Measurements from ENCODE around the gene RCL1. TPM values are rescaled to one million over a fixed set of nuclear protein-coding genes. Genes with fewer than 3 reads are reported as not detected.
A peak's percentile ranks its signal among the peaks of the same experiment; 100 is the strongest.
"Not testable (repeated sequence)": the region's sequence is repeated elsewhere in the genome, so short reads cannot be mapped to it uniquely, and the experiment has no call there.

The RCL1 gene, protein sequence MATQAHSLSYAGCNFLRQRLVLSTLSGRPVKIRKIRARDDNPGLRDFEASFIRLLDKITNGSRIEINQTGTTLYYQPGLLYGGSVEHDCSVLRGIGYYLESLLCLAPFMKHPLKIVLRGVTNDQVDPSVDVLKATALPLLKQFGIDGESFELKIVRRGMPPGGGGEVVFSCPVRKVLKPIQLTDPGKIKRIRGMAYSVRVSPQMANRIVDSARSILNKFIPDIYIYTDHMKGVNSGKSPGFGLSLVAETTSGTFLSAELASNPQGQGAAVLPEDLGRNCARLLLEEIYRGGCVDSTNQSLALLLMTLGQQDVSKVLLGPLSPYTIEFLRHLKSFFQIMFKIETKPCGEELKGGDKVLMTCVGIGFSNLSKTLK
- total RNA-seq = 27.7 TPM

GRCh38 chr9:4792572-4793458 lies at the start of gene RCL1:
Gene RCL1 (plus strand): TSS chr9:4792944. CDS start chr9:4793092, 148 bp downstream.
- no peaks in the 10 kb centered on the region for H3K27me3 ChIP-seq (ENCODE audit: insufficient read depth, low read length)
- peak within 1 kb of the TSS; percentile 76 for H3K4me3 ChIP-seq (ENCODE audit: low read length)
- H3K4me1 ChIP-seq (ENCODE audit: insufficient read depth, low read length) = peaks cover 34% of the 10 kb centered on the region
- no peaks in the 10 kb centered on the region for H3K9me3 ChIP-seq (ENCODE audit: low read depth, low read length)

DNA sequence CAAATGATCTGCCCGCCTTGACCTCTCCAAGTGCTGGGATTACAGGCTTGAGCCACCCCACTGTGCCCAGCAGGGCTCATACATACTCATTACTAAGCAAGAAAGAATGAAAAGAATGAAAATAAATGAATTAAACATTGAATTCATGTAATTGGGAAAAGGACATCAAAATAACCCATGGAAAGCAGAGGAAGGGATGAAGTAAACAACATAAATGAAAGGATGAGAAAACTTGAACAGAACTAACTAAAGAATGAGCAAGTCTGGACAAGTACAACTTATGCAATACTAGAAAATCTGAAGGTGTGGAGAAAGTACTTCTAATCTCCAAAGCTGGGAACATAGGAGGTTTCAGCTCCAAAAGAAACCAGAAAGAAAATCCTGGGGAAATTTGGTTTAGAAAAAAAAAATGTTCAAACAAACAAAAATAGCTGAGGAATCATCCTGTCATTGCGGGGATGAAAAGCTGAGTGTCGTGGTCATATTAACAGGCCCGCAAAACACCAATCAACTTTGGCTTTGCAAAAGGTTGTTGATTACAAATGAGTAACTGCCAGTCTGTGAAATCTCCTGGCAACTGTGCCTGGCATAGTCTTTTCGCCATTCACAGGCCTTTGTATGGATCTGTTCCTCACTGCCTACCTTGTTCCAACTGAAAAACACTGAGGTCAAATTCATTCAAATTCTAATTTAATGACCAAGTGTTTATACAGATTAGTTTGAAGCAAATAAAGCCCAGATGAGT lies 49.4 kb upstream of the RCL1 start:
- Histone ChIP-seq H3K27me3 (ENCODE audit: insufficient read depth, low read length) (no peaks in the 10 kb centered on the region), H3K4me3 (ENCODE audit: low read length) (no peak overlapping the region), H3K4me1 (ENCODE audit: insufficient read depth, low read length) (peaks cover 24% of the 10 kb centered on the region), H3K9me3 (ENCODE audit: low read depth, low read length) (no peaks in the 10 kb centered on the region)

- Histone ChIP-seq H3K9me3 (ENCODE audit: low read depth, low read length) (no peaks in the 10 kb centered on the region), H3K27me3 (ENCODE audit: insufficient read depth, low read length) (no peaks in the 10 kb centered on the region), H3K4me1 (ENCODE audit: insufficient read depth, low read length) (peaks cover 6% of the 10 kb centered on the region), H3K4me3 (ENCODE audit: low read length) (no peak overlapping the region)
These were observed 46.3 kb upstream of the RCL1 start for GRCh38 chr9:4746278-4747030.

- Histone ChIP-seq H3K4me3 (ENCODE audit: low read length) (no peak overlapping the region), H3K4me1 (ENCODE audit: insufficient read depth, low read length) (no peaks in the 10 kb centered on the region), H3K27me3 (ENCODE audit: insufficient read depth, low read length) (no peaks in the 10 kb centered on the region), H3K9me3 (ENCODE audit: low read depth, low read length) (no peaks in the 10 kb centered on the region)
These were observed 44.1 kb upstream of the RCL1 start for GRCh38 chr9:4748612-4749011.

DNA sequence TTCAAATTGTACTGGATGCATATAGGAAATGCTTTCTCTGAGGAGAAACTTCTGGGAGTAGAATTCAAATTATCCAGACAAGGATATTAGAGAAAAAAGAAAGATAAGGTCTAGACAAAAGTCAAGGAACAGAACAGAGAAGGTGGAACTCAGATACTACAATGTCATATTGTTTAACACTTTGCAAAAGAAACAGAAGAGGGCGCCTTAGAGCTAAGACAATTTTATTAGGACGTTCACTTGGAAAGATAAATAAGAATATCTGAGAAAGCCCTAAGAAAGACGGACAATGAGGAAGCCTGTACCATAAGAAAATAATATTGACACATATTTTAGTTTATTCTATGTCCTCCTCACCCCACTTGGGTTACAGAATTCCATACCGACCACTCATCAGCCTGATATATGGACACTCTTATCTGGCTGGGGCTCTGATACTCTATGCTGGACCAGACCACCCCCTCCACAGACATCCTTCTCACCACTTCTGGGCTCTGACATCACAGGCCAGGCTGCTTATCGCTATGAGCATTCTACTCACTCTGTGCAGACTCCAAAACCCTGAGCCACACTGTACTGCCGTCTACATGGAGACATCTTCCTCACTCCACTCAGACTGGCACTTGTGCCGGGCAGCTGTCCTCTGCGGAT lies 42.6 kb upstream of the RCL1 start:
- Histone ChIP-seq H3K9me3 (ENCODE audit: low read depth, low read length) (no peaks in the 10 kb centered on the region), H3K4me3 (ENCODE audit: low read length) (no peak overlapping the region), H3K4me1 (ENCODE audit: insufficient read depth, low read length) (peaks cover 9% of the 10 kb centered on the region), H3K27me3 (ENCODE audit: insufficient read depth, low read length) (no peaks in the 10 kb centered on the region)

GRCh38 chr9:4754530-4754929 lies 38.2 kb upstream of the RCL1 start:
- H3K4me1 ChIP-seq (ENCODE audit: insufficient read depth, low read length) = peaks cover 15% of the 10 kb centered on the region
- H3K4me3 ChIP-seq (ENCODE audit: low read length); H3K27me3 ChIP-seq (ENCODE audit: insufficient read depth, low read length); H3K9me3 ChIP-seq (ENCODE audit: low read depth, low read length): not testable (repeated sequence)

DNA sequence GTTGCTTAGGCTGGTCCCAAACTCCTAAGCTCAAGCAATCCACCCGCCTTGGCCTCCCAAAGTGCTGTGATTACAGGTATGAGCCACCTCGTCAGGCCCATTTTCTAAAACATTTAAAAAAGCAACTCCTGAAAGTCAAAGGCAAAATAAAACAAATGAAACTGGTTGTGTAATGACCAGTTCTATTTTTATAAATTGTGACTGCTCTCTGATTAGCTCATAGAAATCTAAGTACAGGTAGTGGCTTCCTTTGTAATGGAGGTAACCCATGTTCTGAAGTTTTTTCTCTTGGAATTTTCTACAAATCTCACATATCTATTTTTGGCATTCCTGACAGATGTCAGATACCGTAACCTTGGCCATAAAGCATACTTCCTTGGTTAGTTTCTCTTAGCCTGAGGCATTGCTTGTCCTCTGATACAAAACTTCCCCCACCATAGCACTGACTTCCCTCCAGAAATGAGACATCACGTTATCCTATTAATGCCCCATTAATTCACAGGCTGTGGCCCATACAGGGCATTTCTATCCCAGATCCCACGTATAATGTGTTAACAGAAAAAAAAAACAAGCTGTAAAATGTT lies 37.6 kb upstream of the RCL1 start:
- Histone ChIP-seq H3K4me1 (ENCODE audit: insufficient read depth, low read length) (peaks cover 21% of the 10 kb centered on the region), H3K4me3 (ENCODE audit: low read length) (no peak overlapping the region), H3K9me3 (ENCODE audit: low read depth, low read length) (no peaks in the 10 kb centered on the region), H3K27me3 (ENCODE audit: insufficient read depth, low read length) (no peaks in the 10 kb centered on the region)

- Histone ChIP-seq H3K4me1 (ENCODE audit: insufficient read depth, low read length) (peaks cover 33% of the 10 kb centered on the region), H3K9me3 (ENCODE audit: low read depth, low read length) (no peaks in the 10 kb centered on the region), H3K4me3 (ENCODE audit: low read length) (no peak overlapping the region), H3K27me3 (ENCODE audit: insufficient read depth, low read length) (no peaks in the 10 kb centered on the region)
These were observed 36.3 kb upstream of the RCL1 start for GRCh38 chr9:4756420-4756819.

- Histone ChIP-seq H3K27me3 (ENCODE audit: insufficient read depth, low read length) (no peaks in the 10 kb centered on the region), H3K4me1 (ENCODE audit: insufficient read depth, low read length) (peaks cover 49% of the 10 kb centered on the region), H3K9me3 (ENCODE audit: low read depth, low read length) (no peaks in the 10 kb centered on the region), H3K4me3 (ENCODE audit: low read length) (no peak overlapping the region)
These were observed 32.6 kb upstream of the RCL1 start for GRCh38 chr9:4760122-4760521.

DNA sequence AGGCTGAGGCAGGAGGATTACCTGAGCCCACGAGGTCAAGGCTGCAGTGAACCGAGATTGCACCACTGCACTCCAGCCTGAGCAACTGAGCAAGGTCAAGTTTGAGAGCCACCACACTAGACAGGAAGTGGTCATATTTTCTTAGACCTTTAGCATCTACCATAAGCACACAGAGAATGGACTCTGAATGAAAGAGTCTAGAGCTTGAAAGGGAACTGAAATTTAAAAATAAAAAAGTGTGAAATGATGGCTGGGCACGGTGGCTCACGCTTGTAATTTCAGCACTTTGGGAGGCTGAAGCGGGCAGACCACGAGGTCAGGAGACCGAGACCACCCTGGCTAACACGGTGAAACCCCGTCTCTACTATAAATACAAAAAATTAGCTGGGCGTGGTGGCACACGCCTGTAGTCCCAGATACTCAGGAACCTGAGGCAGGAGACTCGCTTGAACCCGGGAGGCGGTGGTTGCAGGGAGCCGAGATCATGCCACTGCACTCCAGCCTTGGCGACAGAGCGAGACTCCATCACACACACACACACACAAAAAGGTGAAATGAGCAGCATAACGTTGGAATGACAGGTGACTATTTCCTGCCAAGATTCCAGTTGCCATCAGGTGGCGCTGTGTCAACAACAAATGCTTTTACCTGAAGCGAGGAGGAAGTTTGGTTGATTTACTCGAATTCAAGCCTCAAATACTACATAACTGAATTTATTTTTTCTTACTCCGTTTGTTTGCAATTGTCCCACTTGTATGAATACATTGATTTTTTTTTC lies 30.4 kb upstream of the RCL1 start:
- H3K9me3 ChIP-seq (ENCODE audit: low read depth, low read length) = no peaks in the 10 kb centered on the region
- peaks cover 49% of the 10 kb centered on the region for H3K4me1 ChIP-seq (ENCODE audit: insufficient read depth, low read length)
- H3K27me3 ChIP-seq (ENCODE audit: insufficient read depth, low read length) = no peaks in the 10 kb centered on the region
- H3K4me3 ChIP-seq (ENCODE audit: low read length) = peak overlapping the region; percentile 10

GRCh38 chr9:4762886-4763541 lies 29.7 kb upstream of the RCL1 start:
- no peaks in the 10 kb centered on the region for H3K27me3 ChIP-seq (ENCODE audit: insufficient read depth, low read length)
- H3K4me1 ChIP-seq (ENCODE audit: insufficient read depth, low read length) = peaks cover 49% of the 10 kb centered on the region
- H3K4me3 ChIP-seq (ENCODE audit: low read length) = peak overlapping the region; percentile 10
- H3K9me3 ChIP-seq (ENCODE audit: low read depth, low read length) = no peaks in the 10 kb centered on the region

- Histone ChIP-seq H3K27me3 (ENCODE audit: insufficient read depth, low read length) (no peaks in the 10 kb centered on the region), H3K9me3 (ENCODE audit: low read depth, low read length) (no peaks in the 10 kb centered on the region), H3K4me3 (ENCODE audit: low read length) (no peak overlapping the region), H3K4me1 (ENCODE audit: insufficient read depth, low read length) (peaks cover 48% of the 10 kb centered on the region)
These were observed 28.7 kb upstream of the RCL1 start for GRCh38 chr9:4764033-4764432.

- peaks cover 3% of the 10 kb centered on the region for H3K4me1 ChIP-seq (ENCODE audit: insufficient read depth, low read length)
- H3K27me3 ChIP-seq (ENCODE audit: insufficient read depth, low read length) = no peaks in the 10 kb centered on the region
- H3K4me3 ChIP-seq (ENCODE audit: low read length) = no peak overlapping the region
- H3K9me3 ChIP-seq (ENCODE audit: low read depth, low read length) = no peaks in the 10 kb centered on the region
These were observed 24.1 kb upstream of the RCL1 start for GRCh38 chr9:4768681-4769080.

All from mononuclear cell (primary cell).